ENCODE measurements around the gene NAT9. TPM values are rescaled to one million over a fixed set of nuclear protein-coding genes. Genes with fewer than 3 reads are reported as not detected.

Gene NAT9
- total and polyA plus RNA-seq, 2 of the 4 experiments (the other 2 are of a cell fraction), result 48.9 to 62.0 TPM

DNA sequence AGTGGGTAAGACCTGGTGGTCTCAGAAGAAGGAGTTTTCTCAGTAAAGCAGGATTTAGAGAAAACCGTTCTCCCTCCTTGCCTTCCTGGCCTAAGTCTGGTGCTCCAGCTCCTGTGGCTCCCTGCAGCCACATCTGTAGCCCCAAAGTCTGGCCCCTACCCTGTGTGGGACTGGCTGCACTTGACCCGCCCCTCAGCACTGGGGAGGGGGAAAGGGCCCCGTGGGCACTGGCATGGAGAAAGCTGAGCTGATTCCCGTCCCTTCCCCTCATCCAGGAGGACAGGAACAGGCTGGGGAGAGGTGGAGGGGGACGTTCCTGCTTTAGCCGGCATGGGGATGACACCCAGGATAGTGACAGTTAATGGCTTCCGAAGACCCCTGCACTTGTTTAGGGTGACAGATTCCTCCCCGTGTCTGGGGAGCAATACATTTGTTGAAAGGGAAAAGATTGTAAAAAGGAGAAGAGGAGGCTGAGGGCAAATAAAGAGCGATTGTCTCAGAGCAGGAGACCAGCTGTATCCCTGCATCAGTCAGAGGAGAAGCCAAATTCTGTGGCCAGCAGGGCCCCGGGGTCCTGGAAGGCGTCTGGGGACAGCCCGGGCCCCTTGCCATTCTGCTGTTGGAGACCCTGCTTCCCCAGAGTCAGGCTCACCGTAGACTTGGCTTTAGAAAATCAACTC lies 45.6 kb upstream of the NAT9 start:
- Histone ChIP-seq H4K5ac (ENCODE audit: low read depth, low read length) (no peak overlapping the region), H3K9me3 (ENCODE audit: control insufficient read depth, insufficient read depth, low read length) (no peaks in the 10 kb centered on the region), H2BK20ac (ENCODE audit: low read depth, low read length) (no peak overlapping the region), H3K27ac (ENCODE audit: insufficient read depth, low read length) (no peak overlapping the region), H3K56ac (ENCODE audit: extremely low read depth, insufficient read depth, low read length) (no peak overlapping the region), H3K79me1 (ENCODE audit: low read depth in 1 of 2, low read length in 2 of 2) (no peaks in the 10 kb centered on the region), H3K14ac (replicated peaks; ENCODE audit: low read depth, low read length) (no peak overlapping the region), H3K4me3 (ENCODE audit: insufficient read depth, low read depth, low read length) (no peak overlapping the region), H3K36me3 (ENCODE audit: control insufficient read depth, insufficient read depth, low read length) (peaks cover 15% of the 10 kb centered on the region), H2BK15ac (ENCODE audit: low read depth, low read length) (no peak overlapping the region), H3K9me1 (ENCODE audit: insufficient read depth, low read length) (0 out of 2 replicates have a peak, but pooled peaks cover 3% of the 10 kb centered on the region), H2BK5ac (ENCODE audit: low read depth, low read length, poor library complexity, severe bottlenecking) (no peak overlapping the region), H2AK9ac (replicated peaks; ENCODE audit: low read depth, low read length, poor library complexity) (no peak overlapping the region), H3K18ac (ENCODE audit: low read depth, low read length) (no peak overlapping the region), H3K23ac (ENCODE audit: low read depth, low read length) (no peak overlapping the region), H4K8ac (ENCODE audit: low read depth in 2 of 2, low read length in 2 of 2) (no peak overlapping the region), H2BK120ac (ENCODE audit: low read depth, low read length) (no peak overlapping the region), H3K9ac (ENCODE audit: low read depth, low read length) (no peak overlapping the region), H3K4me2 (ENCODE audit: low read depth, low read length) (no peak overlapping the region), H3K27me3 (ENCODE audit: control insufficient read depth, insufficient read depth, low read length) (no peaks in the 10 kb centered on the region), H2AFZ (replicated peaks; ENCODE audit: low read length, poor library complexity) (no peak overlapping the region), H2AK5ac (ENCODE audit: low read depth, low read length) (no peak overlapping the region), H3K4me1 (ENCODE audit: control insufficient read depth, insufficient read depth, low read length) (no peaks in the 10 kb centered on the region), H4K20me1 (ENCODE audit: insufficient read depth, low read length) (no peaks in the 10 kb centered on the region), H4K91ac (ENCODE audit: insufficient read depth, low read depth, low read length) (no peak overlapping the region), H3K4ac (ENCODE audit: low read depth, low read length) (no peak overlapping the region)
- in situ Hi-C loops (cut with MboI; ENCODE audit: low sequenced_read_pairs), result no loop called here
- ChIA-PET POLR2A (ENCODE audit: unreplicated experiment) (no interaction called here), CTCF (interaction anchor here (0.6 kb wide), 1 partner anchor 16 kb away, joined by 3 read pairs; no protein-coding TSS in a partner anchor)
- no peak for TF ChIP-seq MAFK (IDR thresholded peaks at IDR 0.05; ENCODE audit: low read depth, low read length)
- TF ChIP-seq MAZ (IDR thresholded peaks at IDR 0.05; ENCODE audit: borderline replicate concordance, low read depth, low read length), result no peak
- TF ChIP-seq RAD21 (IDR thresholded peaks at IDR 0.05; ENCODE audit: low read length), result no peak
- TF ChIP-seq BHLHE40 (IDR thresholded peaks at IDR 0.05; ENCODE audit: low read depth, low read length), result no peak
- no peak for TF ChIP-seq CHD1 (IDR thresholded peaks at IDR 0.05; ENCODE audit: low read depth, low read length)
- TF ChIP-seq CEBPB (IDR thresholded peaks at IDR 0.05; ENCODE audit: low read depth, low read length), result no peak
- TF ChIP-seq POLR2A (IDR thresholded peaks at IDR 0.05; ENCODE audit: low read depth, low read length), result no peak
- ATAC-seq (ENCODE audit: low read depth), result no peak
- WGBS, 2 experiments (ENCODE audit: extremely low coverage in 2 of 2, insufficient read length in 1 of 2), result 30% methylated on average over 3 of the region's 13 CpGs; no CpG with 5 or more reads in 1 of the 2 experiments
- BruUV-seq (replicated peaks), result no TSS peak
- dilution Hi-C loops (cut with HindIII; ENCODE audit: low sequenced_read_pairs, unreplicated experiment), result no loop called here
- intact Hi-C loops (cut with micrococcal nuclease), result no loop called here
- DNase-seq, result no peak

All from IMR-90 (cell line).